Caki2 (cell line): ENCODE data around the gene SLC25A18. TPM values are rescaled to one million over a fixed set of nuclear protein-coding genes. Genes with fewer than 3 reads are reported as not detected.
"Not testable (repeated sequence)": the region's sequence is repeated elsewhere in the genome, so short reads cannot be mapped to it uniquely, and the experiment has no call there.

Experiments
- DNase-seq: peaks from one replicate; pipeline ENCODE4 v3.0.0-alpha.2; 2015; ENCODE audit warnings: low read depth
- in situ Hi-C: cut with HindIII; loops from 2 replicates; pipeline ENCODE4 v1.10.0; 2016; ENCODE audit warnings: low sequenced_read_pairs, low pct_unique_long_range_greater_than_20kb, mixed read lengths
- total RNA-seq: library from RNA; depleted of rRNA; stranded (reverse); fragments of >200 nt; shearing (Covaris generic); gene quantifications from 2 replicates; pipeline ENCODE4 v1.2.3, GENCODE V29; 2014; ENCODE audit warnings: low replicate concordance

Gene SLC25A18
- total RNA-seq, 1 experiment from 2014 or later: not detected

DNA sequence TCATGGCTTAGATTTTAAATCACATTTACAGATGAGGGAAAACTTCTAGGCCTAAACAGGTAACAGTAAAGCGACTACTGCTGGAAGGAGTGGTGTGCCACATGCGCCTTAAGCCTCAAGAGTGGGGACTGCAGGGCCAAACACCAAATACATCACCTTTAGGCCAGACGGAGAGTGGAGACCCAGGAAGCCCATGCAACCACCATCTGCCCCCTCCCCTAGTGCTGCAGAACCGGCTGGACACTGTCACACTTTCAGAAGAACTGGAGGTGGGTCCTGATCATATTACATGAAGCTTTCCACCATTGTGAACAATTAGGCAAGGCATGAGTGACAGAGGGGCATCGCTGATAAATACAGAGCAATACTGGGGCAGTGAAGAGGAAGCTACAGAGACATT, 28.9 kb downstream of the SLC25A18 start:
- DNase-seq: no peak
- in situ Hi-C loops: no loop called here

DNA sequence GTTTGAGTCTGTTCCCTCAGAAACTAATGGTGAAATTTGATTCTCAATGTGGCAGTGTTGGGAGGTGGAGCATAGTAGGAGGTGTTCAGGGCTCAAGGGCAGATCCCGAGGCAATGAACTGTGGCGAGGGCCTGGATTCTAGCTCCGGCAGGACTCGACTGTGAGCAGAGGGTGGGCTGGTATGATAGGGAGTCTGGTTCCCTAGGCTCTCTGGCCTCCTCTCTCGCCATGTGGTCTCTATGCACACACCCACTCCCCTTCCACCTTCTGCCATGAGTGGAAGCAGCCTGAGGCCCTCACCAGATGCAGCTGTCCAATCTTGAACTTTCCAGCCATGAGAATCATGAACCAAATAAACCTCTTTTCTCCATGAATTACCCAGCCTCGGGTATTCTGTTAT, 32.9 kb downstream of the SLC25A18 start:
- in situ Hi-C loops: no loop called here
- no peak for DNase-seq

DNA sequence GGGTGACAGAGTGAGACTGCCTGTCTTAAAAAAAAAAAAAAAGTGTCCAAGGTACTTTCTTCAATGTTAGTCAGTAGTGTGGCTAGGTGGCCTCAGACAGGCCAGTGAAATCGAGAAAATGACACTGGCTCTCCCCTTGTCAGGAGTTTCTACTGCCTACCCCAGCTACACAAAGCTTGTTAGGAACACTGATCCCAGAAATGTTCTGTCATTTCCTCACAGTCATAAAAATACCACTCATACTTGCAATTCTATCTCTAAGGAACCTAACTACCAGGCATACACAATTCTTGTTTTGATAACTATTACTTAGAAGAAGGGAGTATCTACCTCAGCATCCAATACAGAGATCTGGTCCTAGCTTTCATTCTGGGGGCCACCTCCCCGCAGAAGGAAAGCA, 33.9 kb downstream of the SLC25A18 start:
- in situ Hi-C loops: no loop called here
- no peak for DNase-seq

DNA sequence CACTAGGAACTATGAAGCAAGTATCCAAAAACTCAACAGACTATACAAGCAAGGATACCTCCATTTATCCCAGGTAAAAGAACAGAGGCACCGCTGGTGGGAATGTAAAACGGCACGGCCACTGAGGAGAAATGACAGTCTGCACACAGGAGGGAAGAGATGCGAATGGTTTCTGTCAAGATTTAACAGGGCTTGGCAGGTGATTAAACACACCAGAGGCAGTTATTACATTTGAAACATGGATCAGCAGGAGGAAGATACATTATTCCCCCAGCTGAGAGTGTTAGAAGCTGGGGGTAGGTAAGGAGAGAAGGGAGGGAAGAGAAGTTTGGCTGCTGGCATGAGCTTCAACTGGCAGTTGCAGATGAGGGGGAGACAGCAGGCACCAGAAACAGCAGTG, 35.0 kb downstream of the SLC25A18 start:
- in situ Hi-C loops: no loop called here
- no peak for DNase-seq

DNA sequence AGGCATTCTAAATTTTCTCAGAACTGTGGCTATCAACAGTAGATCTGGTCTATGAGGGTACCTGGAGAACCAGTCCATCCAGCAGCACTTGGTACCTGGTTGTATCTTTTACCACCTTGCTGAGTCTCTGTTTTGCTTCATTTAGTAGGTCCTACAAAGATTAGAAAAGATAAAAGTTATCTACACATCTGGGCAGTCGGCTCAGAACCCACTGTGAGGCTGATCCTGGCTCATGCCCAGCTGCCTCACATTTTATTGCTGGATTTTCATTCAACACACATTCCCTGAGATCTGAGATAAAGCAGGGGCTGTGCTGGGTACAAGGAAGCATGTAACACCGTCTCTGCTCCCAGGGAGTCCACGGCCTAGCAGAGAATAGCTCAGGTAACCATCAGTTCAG, 37.7 kb downstream of the SLC25A18 start:
- in situ Hi-C loops: no loop called here
- DNase-seq: no peak

DNA sequence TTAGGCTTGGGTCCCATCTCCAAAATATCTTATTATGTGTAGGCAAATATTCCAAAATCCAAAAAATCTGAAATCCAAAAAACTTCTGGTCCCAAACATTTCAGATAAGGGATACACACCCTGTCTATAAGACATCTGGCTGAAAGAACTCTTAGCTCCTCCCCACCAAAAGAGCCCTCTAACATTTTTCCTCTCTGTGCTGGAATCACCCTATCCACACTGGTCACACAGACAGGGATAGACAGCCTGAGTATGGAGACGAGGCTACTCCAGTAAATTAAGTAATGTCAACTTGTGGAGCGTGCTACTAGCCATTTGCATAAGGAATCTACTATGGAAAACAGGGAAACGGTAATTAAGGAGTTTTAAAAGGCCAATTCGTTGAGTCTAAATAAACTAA, 40.4 kb downstream of the SLC25A18 start:
- DNase-seq: no peak
- in situ Hi-C loops: no loop called here

DNA sequence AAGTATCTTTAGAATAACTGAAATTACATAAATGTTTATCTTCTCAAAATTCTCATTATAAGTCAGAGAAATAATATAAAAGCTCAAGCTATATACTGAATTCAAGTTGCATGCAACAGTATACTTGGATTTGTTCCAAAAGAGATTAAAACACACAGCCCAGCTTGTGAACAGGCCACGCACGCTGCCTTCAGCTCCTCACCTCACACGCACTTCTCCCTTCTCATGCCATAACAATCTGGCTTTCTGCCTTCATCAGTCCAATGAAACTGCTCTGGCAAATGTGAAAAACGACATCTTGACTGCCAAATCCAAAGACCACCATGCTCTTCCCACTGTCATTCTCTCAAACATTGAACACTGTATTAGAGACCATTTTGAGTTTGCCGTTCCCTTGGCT, 43.2 kb downstream of the SLC25A18 start:
- no peak for DNase-seq
- in situ Hi-C loops: no loop called here

DNA sequence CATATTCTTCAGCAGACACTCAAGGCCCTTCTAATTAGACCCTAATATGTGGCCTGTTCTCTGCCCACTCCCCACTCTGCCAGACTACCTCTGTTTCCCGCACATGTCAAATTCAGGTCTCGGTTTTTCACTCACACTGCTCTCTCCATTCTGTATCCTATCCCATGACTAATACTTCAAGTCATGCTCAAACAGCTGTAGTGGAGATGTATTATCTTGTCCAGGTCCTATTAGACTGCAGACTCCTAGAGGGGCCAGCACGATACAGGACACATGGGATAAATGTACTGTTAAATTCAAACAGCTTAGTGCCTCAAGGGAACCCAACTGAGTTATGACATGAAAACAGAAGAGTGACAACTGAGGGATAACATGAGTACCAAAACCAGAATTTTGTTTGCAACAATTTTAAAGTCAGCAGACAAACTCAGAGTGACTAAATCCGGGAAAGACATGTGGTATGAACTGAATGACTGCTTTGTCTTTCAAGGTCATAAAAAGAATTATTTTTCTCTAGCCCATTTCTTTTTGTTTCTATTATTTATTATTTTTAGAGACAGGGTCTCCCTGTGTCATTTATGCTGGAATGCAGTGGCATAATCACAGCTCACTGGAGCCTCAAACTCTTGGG, 44.7 kb downstream of the SLC25A18 start:
- in situ Hi-C loops: no loop called here
- DNase-seq: no peak

DNA sequence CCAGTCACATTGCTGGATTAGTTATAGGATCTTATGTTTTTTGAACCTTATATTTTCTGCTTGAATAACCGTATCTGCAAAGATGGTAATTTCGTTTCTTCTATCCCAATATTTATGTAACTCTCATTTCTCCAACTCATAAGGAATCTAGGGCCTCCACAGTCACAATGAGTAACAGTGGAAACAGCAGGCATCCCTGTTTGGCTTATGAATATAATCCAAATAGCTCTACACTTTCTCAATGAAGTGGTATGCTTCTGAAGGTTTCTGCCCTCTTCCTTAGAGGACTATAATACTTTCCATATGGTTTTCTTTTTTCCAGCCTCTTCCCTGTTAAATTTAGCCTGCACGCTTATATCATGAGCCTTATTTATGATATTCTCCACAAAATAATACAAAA, 48.8 kb downstream of the SLC25A18 start:
- in situ Hi-C loops: no loop called here
- no peak for DNase-seq

DNA sequence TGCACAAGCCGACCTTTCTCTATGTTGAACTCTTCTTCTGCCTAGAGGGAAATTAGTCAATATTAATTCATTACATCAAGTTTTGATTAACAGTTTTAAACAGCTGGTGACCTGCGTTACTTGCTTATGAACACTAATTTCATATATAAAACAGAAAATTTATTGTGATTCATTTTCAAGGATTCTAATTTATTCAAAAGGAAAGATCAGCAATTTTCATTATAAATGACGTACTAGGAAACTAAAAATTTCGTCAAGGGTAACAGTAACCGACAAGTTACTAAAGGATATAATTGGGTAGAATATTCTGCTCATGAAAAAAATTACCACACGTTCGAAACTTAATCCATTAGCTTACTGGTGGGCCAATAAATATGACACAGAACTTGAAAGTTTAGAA, 50.0 kb downstream of the SLC25A18 start:
- in situ Hi-C loops: no loop called here
- DNase-seq: no peak

DNA sequence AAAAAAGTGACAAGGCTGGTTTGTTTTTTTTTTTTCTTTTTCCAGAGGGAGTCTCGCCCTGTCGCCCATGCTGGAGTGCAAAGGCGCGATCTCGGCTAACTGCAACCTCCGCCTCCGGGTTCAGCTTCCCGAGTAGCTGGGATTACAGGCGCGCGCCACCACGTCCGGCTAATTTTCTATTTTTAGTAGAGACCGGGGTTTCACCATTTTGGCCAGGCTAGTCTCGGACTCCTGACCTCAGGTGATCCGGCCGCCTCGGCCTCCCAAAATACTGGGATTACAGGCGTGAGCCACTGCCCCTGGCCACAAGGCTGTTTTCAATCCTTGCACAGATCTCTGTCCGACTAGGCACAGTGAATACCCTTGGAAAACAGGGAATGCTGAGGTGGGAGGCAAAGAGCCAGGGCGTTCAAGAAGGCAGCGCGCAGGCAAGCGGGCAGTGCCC, 64.7 kb downstream of the SLC25A18 start:
- in situ Hi-C loops: no loop called here
- DNase-seq: peak; percentile 43

DNA sequence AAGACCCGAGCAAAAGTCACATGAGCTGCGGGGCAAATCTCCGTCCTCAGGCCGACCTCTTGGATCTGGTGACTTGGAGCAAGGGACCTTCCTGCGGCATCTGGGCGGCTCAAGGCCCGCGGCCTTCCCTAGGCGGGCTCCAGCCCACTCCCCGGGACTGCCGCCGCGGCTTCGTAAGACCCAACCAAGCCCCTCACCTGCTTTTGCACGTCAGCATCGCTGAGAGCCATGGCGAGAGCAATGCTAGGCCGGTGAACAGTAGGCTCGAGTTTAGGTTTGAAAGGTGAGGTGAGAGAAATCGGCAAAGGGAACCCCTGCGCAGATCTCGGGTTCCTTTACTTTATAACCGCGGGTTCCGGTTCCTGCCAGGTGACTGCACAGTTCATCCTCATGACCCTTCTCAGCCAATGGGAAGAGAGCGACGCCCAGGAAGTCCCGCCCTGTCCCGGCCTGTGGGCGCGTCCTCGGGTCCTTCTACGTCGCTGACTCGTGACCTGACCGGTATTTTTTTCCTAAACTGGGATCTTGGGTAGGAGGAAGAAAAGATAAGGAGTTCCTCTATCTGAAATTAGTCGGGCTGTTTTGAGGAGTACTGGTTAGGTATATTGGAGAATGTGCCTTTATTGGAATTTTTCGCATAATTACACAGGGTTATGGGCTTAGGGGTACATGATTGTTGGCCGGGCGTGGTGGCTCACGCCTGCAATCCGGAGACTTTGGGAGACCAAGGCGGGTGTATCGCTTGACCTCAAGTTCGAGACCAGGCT, 65.3 kb downstream of the SLC25A18 start, which contains the start of gene ATP6V1E1:
TSS of gene ATP6V1E1 (minus strand) at position 344 of the 767 bp plus-strand sequence. CDS start at position 230, 114 bp downstream.
- peak; percentile 98 for DNase-seq
- in situ Hi-C loops: no loop called here

DNA sequence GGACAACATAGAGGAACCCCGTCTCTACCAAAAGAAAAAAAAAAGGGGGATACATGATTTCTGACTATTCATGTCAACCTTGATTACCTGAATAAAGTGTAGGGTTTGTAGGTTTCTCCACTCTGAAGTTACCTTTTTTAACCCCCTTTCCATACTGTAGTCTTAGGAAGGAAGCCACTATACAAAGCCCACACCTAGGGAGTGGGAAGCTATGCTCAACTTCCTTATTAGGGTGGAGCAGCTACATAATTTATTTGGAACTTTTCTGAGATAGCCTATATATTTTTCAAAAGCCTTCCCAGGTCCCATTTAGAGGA, 65.8 kb downstream of the SLC25A18 start:
- in situ Hi-C loops: no loop called here
- DNase-seq: no peak

DNA sequence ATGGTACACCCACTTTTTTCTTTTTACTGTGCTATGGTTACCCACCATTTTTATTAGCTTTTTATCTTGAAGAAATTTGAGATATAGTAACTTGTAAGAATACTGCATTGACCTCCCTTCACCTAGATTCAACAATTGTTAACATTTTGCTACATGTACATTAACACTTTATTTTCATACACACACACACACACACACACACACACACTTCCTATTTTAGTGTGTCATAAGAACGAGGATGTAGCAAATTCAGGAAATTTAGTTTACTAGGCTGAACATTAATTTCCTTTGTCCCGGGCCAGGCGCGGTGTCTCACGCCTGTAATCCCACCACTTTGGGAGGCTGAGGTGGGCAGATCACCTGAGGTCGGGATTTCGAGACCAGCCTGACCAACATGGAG, 66.3 kb downstream of the SLC25A18 start:
- in situ Hi-C loops: no loop called here

DNA sequence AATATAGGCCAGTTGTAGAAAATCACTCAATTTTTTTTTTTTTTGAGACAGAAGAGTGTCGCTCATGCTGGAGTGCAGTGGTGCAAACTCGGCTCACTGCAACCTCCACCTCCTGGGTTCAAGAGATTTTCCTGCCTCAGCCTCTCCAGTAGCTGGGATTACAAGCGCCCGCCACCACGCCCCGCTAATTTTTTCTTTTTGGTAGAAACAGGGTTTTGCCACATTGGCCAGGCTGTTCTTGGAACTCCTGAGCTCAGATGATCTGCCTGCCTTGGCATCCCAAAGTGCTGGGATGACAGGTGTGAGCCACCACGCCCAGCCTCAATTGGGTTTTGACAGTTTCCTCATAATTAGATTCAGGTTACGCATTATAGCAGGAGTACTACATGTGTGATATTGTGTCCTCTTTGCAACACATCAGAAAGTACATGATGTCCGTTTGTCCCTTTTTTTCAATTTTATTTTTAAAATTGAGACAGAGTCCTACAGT, 67.8 kb downstream of the SLC25A18 start:
- in situ Hi-C loops: no loop called here
- no peak for DNase-seq

More for the DNA sequence above, 66.3 kb downstream of the SLC25A18 start:
- no peak for DNase-seq

DNA sequence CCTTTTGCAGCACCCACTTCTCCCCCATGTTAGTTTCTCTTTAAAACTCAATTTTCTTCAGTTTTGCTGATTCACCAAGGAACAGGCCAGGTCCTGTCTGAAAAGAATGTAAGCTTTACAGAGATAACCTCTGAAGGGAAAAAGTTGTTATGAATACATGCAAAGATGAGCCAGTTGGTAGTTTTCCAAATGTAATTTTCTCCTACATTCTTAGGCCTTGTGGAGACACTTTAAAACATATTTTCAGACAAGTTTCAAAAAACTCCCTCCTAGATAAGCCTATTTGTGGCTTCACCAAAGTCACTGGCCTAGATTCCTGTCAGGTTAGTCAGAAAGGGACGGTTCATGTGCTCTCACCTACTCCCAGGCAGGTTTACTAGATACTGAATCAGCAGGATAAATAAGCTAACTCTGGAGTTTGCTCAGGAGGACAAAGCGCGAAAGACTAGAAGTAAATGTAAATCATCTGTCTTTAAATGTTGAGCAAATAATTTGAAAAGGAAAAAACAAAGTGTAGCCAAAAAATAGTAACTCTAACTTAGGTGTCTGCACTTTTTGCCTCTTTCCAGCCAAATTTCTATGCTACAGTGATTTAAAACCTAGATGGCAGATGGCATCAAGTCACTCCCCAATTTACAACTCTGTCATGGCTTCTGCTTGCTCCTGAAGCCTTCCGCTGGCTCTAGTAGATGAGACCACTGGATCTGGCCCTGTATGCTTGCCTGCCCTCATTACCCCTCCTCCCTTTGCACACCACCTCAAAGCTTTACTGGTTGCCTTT, 70.1 kb downstream of the SLC25A18 start:
- peak; percentile 98 for DNase-seq
- in situ Hi-C loops: no loop called here

DNA sequence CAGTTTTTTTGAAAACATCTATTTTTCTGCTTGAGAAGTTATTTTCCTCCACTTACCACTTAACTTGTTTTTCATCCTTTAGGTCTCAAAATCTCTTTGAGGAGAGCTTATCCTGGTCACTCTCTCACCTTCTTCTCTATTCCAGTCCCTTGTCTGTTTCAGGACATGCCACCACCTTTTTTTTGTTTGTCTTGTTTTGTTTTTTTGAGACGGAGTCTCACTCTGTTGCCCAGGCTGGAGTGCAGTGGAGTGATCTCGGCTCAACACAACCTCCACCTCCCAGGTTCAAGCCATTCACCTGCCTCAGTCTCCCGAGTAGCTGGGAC, 70.7 kb downstream of the SLC25A18 start:
- in situ Hi-C loops: no loop called here
- DNase-seq: no peak

DNA sequence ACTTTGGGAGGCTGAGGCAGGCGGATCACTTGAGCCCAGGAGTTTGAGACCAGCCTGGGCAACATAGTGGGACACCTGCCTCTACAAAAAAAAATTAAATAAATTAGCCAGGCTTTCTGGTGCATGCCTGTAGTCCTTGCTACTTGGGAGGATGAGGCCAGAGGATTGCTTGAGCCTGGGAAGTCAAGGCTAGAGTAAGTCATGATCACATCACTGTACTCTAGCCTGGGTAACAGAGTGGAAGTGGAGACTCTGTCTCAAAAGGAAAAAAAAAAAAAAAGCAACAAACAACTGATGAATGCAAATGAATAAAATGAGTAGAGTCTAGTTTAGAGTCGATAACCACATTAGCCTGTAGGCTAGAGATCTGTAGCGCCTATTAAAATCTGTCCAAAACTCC, 71.4 kb downstream of the SLC25A18 start:
- peak; percentile 77 for DNase-seq
- in situ Hi-C loops: no loop called here

DNA sequence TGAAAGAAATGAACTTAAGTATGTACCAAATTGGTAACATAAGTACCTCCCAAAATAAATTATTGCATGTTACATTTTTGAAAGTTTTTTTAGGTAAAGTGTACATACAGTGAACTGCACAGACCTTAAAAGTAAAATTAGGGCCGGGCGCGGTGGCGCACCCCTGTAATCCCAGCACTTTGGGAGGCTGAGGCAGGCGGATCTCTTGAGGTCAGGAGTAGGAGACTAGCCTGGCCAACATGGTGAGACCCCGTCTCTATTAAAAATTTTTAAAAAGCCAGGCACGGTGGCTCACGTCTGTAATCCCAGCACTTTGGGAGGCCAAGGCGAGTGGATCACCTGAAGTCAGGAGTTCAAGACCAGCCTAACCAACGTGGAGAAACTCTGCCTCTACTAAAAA, 73.6 kb downstream of the SLC25A18 start:
- in situ Hi-C loops: not testable (repeated sequence)

More for the DNA sequence above, 73.6 kb downstream of the SLC25A18 start:
- not testable (repeated sequence) for DNase-seq
